GM21390 (cell line): ENCODE measurements around the gene CHST8.

Experiments
- ATAC-seq: cut with Tn5 transposase; IDR thresholded peaks from one replicate; pipeline ENCODE4 v1.9.1; 2021; ENCODE audit not compliant: unreplicated experiment

CHST8 gene

DNA sequence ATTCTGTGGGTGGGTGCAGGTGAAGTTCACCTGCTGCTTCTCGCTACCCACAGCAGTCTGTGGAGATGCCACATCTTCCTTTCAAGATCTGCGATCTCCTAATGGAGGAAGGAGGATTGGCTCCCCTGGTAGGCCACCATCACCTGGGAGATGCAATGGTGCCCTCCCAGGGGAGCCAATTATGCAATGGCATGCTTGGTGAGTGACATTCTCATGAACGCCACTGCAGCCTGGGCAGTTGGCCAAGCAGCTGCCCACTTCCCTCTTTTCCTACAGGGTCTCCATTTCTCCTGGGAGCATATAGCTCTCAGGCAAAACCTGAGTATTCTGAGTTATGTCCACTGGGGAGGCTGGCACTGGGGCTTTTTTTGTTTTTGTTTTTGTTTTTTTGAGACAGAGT is 91.4 kb downstream of the CHST8 start:
- ATAC-seq, result no peak

DNA sequence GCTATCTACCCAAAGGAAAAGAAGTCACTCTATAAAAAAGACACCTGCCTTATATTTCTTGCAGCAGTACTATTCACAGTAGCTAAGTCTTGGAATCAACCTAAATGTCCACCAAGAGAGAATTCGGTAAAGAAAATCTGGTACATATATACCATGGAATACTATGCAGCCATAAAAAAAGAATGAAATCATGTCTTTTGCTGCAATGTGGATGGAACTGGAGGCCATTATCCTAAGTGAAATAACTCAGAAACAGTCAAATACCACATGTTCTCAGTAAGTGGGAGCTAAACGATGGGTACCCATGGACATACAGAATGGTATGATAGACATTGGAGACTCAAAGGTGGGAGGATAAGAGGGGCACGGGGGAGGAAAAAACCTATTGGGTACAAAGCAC is 92.4 kb downstream of the CHST8 start:
- no peak for ATAC-seq

GRCh38 chr19:33715462-33715861 is 93.7 kb downstream of the CHST8 start:
- no peak for ATAC-seq

- no peak for ATAC-seq
These were observed 96.1 kb downstream of the CHST8 start for GRCh38 chr19:33717878-33718277.

- ATAC-seq, result no peak
These were observed 97.0 kb downstream of the CHST8 start for GRCh38 chr19:33718651-33719254.

DNA sequence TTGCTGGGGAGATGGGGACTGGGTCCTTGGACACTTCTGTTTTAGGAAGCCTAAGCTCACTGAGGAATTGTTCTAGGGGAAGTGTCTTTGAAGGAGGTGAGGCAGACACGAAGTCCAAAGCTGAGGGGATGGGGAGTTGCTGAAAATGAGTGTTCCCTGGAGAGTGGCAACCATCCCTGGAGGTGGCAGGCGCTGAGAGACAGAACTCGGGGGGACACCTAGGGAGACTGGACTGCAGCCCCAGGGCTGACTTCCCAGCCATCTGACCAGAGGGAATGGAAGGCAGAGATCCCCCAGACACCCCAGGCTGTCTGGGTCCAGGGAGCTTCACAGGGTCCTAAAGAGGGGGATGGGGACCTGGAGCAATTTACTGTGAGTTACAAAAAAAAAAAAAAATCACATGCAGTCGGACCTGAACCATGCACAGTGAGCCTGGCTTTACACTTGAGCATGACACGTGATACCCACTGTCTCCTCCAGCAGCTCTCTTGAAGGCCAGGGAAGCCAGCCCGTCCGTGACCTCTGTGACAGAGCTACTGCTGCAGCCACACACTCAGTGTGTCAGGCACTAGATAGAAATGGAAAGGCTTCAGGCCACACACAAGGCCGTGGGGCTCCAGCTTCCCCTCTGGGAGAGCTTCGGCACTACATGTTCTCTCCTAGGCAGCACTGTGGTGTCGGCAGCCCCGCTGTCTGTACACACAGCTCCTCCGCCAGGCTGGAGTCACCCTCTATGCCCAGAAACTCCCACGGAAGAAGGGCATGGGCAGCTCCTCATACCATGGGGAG is 97.8 kb downstream of the CHST8 start:
- ATAC-seq, result no peak

DNA sequence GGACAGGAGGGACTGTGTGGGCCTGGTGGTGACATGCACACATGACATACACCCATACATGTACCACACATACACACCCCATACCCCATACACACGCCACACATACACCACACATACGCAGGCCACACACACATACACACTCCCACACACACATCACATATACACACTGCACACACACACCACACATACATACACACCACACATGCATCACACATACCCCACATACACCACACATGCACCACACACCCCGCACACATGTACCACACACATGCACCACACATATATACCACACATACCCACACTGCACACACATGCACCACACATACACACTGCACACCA is 98.4 kb downstream of the CHST8 start:
- no peak for ATAC-seq

- no peak for ATAC-seq
These were observed 99.2 kb downstream of the CHST8 start for GRCh38 chr19:33720691-33721682.

- ATAC-seq, result no peak
These were observed 100.1 kb downstream of the CHST8 start for GRCh38 chr19:33721735-33722297.

DNA sequence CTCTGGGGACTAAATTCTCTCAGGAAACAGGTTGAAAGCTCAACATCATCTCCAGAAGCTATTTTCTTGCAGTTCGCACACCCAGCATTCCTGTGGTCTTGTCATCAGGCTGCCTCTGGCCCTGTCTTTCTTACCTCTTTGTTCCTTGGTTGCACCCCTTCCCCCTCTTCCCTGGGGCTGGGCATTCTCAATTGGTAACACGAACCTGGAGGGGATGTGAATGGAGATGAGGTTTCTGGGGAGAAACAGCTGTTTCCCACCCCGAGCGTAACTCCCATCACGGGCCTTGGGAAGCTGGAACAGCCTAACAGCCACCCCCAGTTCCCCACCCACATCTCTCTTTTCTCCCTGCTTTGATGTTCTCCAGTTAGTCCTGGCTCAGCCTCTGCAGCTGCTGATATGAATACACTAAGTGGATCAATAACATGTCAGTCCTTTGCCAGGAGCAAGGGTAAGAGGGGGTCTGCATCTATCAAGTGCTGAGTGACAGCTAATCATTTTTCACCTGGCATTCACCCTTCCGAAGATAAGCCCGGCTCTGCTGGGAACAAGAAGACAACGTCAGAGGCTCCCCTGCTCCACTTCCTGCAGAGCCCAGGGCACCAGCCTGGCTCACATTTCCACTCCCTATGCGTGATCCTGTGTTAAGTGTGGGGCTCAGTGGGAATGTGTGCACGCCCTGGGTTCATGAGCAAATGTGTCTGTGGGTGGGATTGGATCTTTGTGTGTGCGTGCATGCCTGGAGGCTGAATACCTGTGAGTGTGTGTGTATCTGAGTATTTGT is 100.9 kb downstream of the CHST8 start:
- ATAC-seq, result no peak

DNA sequence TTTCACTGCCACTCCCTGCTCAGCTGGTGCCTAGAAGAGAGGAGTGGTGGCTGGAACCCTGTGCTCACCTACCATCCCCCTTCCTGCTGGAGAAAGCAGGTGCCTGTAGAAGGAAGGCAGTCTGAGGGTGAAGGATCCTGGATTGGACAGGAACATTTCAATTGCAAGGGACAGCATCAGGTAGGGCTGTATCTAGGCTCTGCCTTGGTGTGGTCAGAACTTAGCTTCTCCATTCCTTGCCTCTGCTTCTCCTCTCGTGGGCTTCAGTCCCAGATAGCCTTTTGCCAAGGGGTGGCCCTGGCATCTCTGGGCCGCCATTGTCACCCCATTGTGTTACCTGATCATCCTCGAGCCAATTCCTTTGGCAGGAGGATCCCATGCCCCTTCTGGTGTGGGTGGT is 101.8 kb downstream of the CHST8 start:
- no peak for ATAC-seq

GRCh38 chr19:33724021-33724720 is 102.4 kb downstream of the CHST8 start:
- no peak for ATAC-seq

- ATAC-seq, result no peak
These were observed 102.9 kb downstream of the CHST8 start for GRCh38 chr19:33724721-33725060.

GRCh38 chr19:33725567-33725966 is 103.8 kb downstream of the CHST8 start:
- ATAC-seq, result no peak

- ATAC-seq, result no peak
These were observed 105.0 kb downstream of the CHST8 start for GRCh38 chr19:33726756-33727155.

DNA sequence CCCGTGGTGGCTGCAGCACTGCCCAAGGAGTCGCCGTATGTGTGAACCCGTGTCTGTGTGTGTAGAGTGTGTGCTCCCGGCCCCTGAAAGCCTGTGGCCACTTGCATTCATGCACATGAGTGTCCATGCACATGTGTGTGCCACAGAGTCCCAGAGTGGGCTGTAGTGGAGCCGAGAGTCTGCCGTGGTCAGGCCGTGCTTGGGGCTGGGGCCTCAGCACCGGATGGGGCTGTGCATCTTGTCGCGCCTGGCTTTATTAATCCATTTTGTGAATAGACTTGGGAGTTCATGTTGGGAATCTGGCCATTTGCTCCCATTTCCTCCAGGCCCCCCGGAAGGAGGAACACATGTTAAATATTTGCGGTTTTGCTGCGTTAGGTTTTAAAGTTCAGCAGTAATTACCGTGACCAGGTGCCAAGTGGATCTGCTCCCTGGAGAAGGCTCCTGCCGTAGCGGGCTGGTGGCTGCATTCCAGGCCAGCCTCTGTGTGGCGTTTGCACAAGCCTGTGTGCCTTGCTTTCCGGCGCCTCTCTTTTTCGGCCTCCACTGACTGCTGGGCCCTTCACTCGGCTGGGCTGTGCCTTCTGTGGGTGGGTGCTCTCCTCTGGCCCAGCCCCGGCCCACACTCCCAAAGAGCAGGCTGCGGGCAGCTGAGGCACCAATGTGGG is 105.7 kb downstream of the CHST8 start:
- no peak for ATAC-seq

DNA sequence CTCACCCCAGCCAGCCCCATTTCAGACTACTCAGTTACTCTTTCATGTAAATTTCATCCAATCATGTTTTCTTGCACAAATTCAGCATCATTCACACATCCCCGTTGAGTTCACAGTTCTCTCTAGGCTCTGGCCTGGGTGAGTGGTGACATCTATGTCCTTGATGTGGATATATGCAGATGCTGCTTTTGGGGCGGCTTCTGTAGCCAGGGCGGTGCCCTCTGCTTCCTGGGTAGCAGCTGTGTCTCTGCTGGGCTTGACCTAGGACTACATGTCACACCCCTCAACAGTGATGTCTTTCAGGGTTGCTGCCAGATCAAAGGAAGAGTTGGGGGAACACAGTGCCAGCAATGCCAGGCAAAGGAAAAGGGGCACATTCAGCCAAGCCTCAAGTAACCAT is 106.4 kb downstream of the CHST8 start:
- no peak for ATAC-seq

GRCh38 chr19:33730858-33731607 is 109.3 kb downstream of the CHST8 start:
- ATAC-seq, result no peak

GRCh38 chr19:33731881-33732280 is 110.1 kb downstream of the CHST8 start:
- no peak for ATAC-seq
